Neural progenitor cell (in vitro differentiated cells): ENCODE measurements around the gene PDCD11. TPM values are rescaled to one million over a fixed set of nuclear protein-coding genes. Genes with fewer than 3 reads are reported as not detected.

ENCODE experiments used
- DNase-seq: peaks from one replicate; pipeline ENCODE4 v3.0.0-alpha.2; 2016; ENCODE audit warnings: low spot score
- H2AFZ ChIP-seq: fragments of 200-600 bp; sonication (generic); replicated peaks from 2 replicates; pipeline ENCODE4 v1.6.1; 2016; ENCODE audit warnings: antibody characterized with exemption
- H3F3A ChIP-seq: fragments of 200-600 bp; sonication (generic); 2 replicates; pipeline ENCODE4 v1.6.1; 2016; ENCODE audit warnings: antibody characterized with exemption, low read depth
- H3K27ac ChIP-seq: fragments of 200-600 bp; sonication (generic); 2 replicates; pipeline ENCODE4 v1.5.1; 2016; ENCODE audit warnings: mild to moderate bottlenecking
- H3K27me3 ChIP-seq: fragments of 200-600 bp; sonication (generic); 2 replicates; pipeline ENCODE4 v1.6.1; 2016; ENCODE audit warnings: mild to moderate bottlenecking, moderate library complexity
- H3K36me3 ChIP-seq: fragments of 200-600 bp; sonication (generic); 2 replicates; pipeline ENCODE4 v1.5.1; 2016
- H3K4me1 ChIP-seq: fragments of 200-600 bp; sonication (generic); 2 replicates; pipeline ENCODE4 v1.6.1; 2016; ENCODE audit warnings: mixed run types
- H3K4me2 ChIP-seq: fragments of 200-600 bp; sonication (generic); 2 replicates; pipeline ENCODE4 v1.6.1; 2016
- H3K4me3 ChIP-seq: fragments of 200-600 bp; sonication (generic); 2 replicates; pipeline ENCODE4 v1.5.1; 2016
- H3K79me2 ChIP-seq: fragments of 200-600 bp; sonication (generic); 2 replicates; pipeline ENCODE4 v1.6.1; 2016; ENCODE audit warnings: low read depth
- H3K9ac ChIP-seq: fragments of 200-600 bp; sonication (generic); 2 replicates; pipeline ENCODE4 v1.6.1; 2016
- H3K9me3 ChIP-seq: fragments of 200-600 bp; sonication (generic); 2 replicates; pipeline ENCODE4 v1.5.1; 2016; ENCODE audit warnings: low read depth
- H4K20me1 ChIP-seq: fragments of 200-600 bp; sonication (generic); 2 replicates; pipeline ENCODE4 v1.6.1; 2016; ENCODE audit warnings: low read depth
- H3K27ac Mint-ChIP-seq: 3 replicates; pipeline ENCODE4 v1.8.0; 2021; ENCODE audit warnings: mixed read lengths
- H3K27me3 Mint-ChIP-seq: 2 replicates; pipeline ENCODE4 v1.8.0; 2022; ENCODE audit warnings: low read depth, mild to moderate bottlenecking, inconsistent platforms, moderate library complexity, mixed read lengths; ENCODE audit not compliant: insufficient read depth
- H3K36me3 Mint-ChIP-seq: 3 replicates; pipeline ENCODE4 v1.8.0; 2021; ENCODE audit warnings: mixed read lengths
- H3K4me1 Mint-ChIP-seq: 3 replicates; pipeline ENCODE4 v1.8.0; 2021; ENCODE audit warnings: mixed read lengths
- H3K4me3 Mint-ChIP-seq: 3 replicates; pipeline ENCODE4 v1.8.0; 2021; ENCODE audit warnings: mild to moderate bottlenecking, moderate library complexity, mixed read lengths
- H3K9me3 Mint-ChIP-seq: 3 replicates; pipeline ENCODE4 v1.8.0; 2020; ENCODE audit warnings: mixed read lengths
- EZH2 ChIP-seq: fragments of 200-600 bp; sonication (generic); IDR thresholded peaks from 2 replicates; pipeline ENCODE4 v1.6.1; 2017; ENCODE audit warnings: antibody characterized with exemption, mild to moderate bottlenecking, moderate library complexity
- EZH2phosphoT487 ChIP-seq: fragments of 200-600 bp; sonication (generic); IDR thresholded peaks from 2 replicates; pipeline ENCODE4 v1.6.1; 2017; ENCODE audit warnings: antibody characterized with exemption
- total RNA-seq: library from RNA; depleted of rRNA; stranded (reverse); fragments of >200 nt; gene quantifications from 2 replicates; pipeline ENCODE4 v1.2.3, GENCODE V29; 2015; ENCODE audit warnings: low replicate concordance
- TF ChIP-seq, protein P1 (sequence below): fragments of 200-600 bp; sonication (generic); IDR thresholded peaks from 2 replicates; pipeline ENCODE4 v1.5.1; 2017; ENCODE audit warnings: antibody characterized with exemption, mild to moderate bottlenecking

PDCD11 gene
- total RNA-seq, 1 donor from 2014 or later, result 42.8 TPM

DNA sequence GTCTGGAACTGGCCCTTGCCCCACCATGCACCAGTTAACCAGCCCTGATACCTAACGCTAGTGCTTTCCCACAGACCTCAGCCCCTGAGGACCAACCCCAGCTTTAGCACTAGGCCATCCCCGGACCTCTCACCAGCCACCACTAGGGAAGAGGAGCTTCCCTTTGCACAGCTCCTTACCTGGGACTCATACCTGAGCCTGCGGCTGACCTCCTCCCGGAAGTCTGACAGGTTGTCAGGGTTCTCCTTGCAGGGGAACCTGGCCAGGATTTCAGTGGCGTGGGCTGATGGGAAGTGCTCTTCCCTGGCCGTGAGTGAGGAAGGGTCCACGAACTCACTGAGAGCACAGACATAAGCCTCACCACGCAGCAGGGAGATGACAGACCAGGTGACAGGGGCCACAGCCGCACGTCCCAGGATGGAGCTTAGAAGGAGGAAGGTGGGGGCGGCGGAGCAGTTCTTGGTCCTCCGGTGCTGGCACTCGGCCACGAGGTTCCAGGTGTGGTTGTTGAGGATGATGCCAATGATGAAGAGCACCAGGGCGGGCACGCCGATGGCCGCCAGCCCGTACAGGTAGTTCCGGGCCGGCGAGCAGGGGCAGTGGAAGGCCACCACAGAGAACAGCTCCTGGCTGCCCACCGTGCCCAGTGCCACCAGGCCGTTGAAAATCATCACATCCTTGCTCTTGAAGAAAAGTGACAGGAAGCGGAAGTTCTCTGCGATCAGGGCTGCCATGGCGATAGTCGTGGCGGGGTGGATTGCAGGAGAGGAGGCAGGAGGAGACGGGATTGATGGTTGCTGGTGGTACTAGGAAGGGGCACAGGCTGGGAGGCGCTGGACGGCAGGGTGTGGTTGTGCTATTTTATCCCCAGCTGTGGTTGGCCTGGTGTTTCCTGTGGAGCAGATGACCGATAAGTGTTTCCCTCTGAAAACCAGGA is 53.0 kb downstream of the PDCD11 start:
- H3K4me3 ChIP-seq, result no peak overlapping the region
- peak overlapping the region; percentile 84 for H3K27ac Mint-ChIP-seq
- DNase-seq, result no peak
- no peak overlapping the region for H3K27ac ChIP-seq
- H4K20me1 ChIP-seq, result no peaks in the 10 kb centered on the region
- no peak overlapping the region for H3K4me2 ChIP-seq
- H3K4me1 ChIP-seq, result peaks cover 3% of the 10 kb centered on the region
- no peaks in the 10 kb centered on the region for H3K27me3 ChIP-seq
- H3K27me3 Mint-ChIP-seq, result peaks cover 12% of the 10 kb centered on the region
- H3K79me2 ChIP-seq, result no peaks in the 10 kb centered on the region
- H3K4me1 Mint-ChIP-seq, result no peaks in the 10 kb centered on the region
- H3K36me3 ChIP-seq, result no peaks in the 10 kb centered on the region
- no peaks in the 10 kb centered on the region for H3K9me3 ChIP-seq
- no peaks in the 10 kb centered on the region for H3F3A ChIP-seq
- H3K36me3 Mint-ChIP-seq, result peaks cover 13% of the 10 kb centered on the region
- H3K4me3 Mint-ChIP-seq, result peak overlapping the region; percentile 36
- H3K9me3 Mint-ChIP-seq, result no peaks in the 10 kb centered on the region
- H2AFZ ChIP-seq, result no peak overlapping the region
- TF ChIP-seq EZH2 (no peak), EZH2phosphoT487 (no peak)
- TF ChIP-seq, protein P1, sequence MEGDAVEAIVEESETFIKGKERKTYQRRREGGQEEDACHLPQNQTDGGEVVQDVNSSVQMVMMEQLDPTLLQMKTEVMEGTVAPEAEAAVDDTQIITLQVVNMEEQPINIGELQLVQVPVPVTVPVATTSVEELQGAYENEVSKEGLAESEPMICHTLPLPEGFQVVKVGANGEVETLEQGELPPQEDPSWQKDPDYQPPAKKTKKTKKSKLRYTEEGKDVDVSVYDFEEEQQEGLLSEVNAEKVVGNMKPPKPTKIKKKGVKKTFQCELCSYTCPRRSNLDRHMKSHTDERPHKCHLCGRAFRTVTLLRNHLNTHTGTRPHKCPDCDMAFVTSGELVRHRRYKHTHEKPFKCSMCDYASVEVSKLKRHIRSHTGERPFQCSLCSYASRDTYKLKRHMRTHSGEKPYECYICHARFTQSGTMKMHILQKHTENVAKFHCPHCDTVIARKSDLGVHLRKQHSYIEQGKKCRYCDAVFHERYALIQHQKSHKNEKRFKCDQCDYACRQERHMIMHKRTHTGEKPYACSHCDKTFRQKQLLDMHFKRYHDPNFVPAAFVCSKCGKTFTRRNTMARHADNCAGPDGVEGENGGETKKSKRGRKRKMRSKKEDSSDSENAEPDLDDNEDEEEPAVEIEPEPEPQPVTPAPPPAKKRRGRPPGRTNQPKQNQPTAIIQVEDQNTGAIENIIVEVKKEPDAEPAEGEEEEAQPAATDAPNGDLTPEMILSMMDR, result no peak
- H3K9ac ChIP-seq, result no peak overlapping the region

- Histone ChIP-seq H4K20me1 (no peaks in the 10 kb centered on the region), H3K36me3 (no peaks in the 10 kb centered on the region), H3K27me3 (no peaks in the 10 kb centered on the region), H3K9me3 (no peaks in the 10 kb centered on the region), H3K27ac (no peak overlapping the region), H3K4me2 (no peak overlapping the region), H3K4me1 (peaks cover 3% of the 10 kb centered on the region), H3K79me2 (no peaks in the 10 kb centered on the region), H3K4me3 (no peak overlapping the region), H3F3A (no peaks in the 10 kb centered on the region), H2AFZ (no peak overlapping the region), H3K9ac (no peak overlapping the region)
- Mint-ChIP-seq H3K27me3 (peaks cover 12% of the 10 kb centered on the region), H3K27ac (peak overlapping the region; percentile 84), H3K9me3 (no peaks in the 10 kb centered on the region), H3K4me1 (no peaks in the 10 kb centered on the region), H3K36me3 (peaks cover 9% of the 10 kb centered on the region), H3K4me3 (no peak overlapping the region)
- TF ChIP-seq, protein P1, result no peak
- TF ChIP-seq EZH2phosphoT487, result no peak
- no peak for TF ChIP-seq EZH2
- DNase-seq, result no peak
Measured at GRCh38 chr10:103450201-103450695, 53.8 kb downstream of the PDCD11 start.

DNA sequence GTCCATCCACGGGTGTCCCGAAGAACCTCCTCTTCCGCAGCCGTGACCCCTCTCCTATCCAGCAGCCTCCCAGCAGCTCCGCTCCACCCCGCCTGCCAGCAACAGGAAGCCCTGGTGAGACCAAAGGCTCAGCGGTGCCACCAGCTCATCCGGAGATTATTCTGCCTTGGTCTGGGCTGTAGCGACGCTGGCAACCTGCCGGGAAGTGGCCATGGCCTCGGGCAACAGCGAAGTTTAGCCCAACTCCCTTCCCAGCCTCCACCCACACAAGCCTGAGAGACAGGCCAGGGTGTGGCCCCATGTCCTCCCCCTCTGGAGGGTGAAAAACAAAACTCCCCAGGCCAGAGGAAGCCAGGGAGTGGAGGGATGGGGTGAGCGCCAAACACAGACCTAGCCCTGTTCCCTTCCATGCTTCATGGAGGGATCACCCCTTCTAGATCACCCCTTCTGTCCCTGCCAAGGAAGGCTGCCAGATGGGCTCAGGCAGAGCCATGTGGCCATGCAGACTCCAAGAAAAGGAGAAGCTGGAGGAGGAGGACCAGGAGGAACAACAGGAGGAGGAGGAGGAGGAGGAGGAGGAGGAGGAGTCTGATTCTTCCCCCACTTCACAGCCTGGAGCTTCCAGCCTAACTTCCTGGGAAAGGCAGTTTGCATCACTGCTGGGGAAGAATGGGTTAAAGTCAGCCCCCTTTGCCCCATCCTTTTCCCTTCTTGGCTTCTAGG is 54.8 kb downstream of the PDCD11 start:
- no peaks in the 10 kb centered on the region for H3K36me3 ChIP-seq
- Mint-ChIP-seq H3K4me3 (no peak overlapping the region), H3K27ac (peak overlapping the region; percentile 74), H3K9me3 (no peaks in the 10 kb centered on the region), H3K4me1 (no peaks in the 10 kb centered on the region), H3K36me3 (peaks cover 9% of the 10 kb centered on the region), H3K27me3 (peaks cover 12% of the 10 kb centered on the region)
- no peaks in the 10 kb centered on the region for H4K20me1 ChIP-seq
- peak overlapping the region; percentile 73 for H3K4me2 ChIP-seq
- H3K4me3 ChIP-seq, result no peak overlapping the region
- peak overlapping the region; percentile 61 for H2AFZ ChIP-seq
- H3K9me3 ChIP-seq, result no peaks in the 10 kb centered on the region
- no peak for TF ChIP-seq EZH2
- TF ChIP-seq EZH2phosphoT487, result no peak
- TF ChIP-seq, protein P1, result no peak
- peaks cover 3% of the 10 kb centered on the region for H3K4me1 ChIP-seq
- no peak overlapping the region for H3K9ac ChIP-seq
- no peak overlapping the region for H3K27ac ChIP-seq
- no peaks in the 10 kb centered on the region for H3K27me3 ChIP-seq
- no peaks in the 10 kb centered on the region for H3K79me2 ChIP-seq
- no peak for DNase-seq
- H3F3A ChIP-seq, result no peaks in the 10 kb centered on the region
